ENCODE measurements around the gene ARHGAP19.
"Not testable (repeated sequence)": the region's sequence is repeated elsewhere in the genome, so short reads cannot be mapped to it uniquely, and the experiment has no call there.

Gene ARHGAP19

GRCh38 chr10:97279121-97279815, 13.2 kb downstream of the ARHGAP19 start:
- no peak for DNase-seq (ENCODE audit: low read depth in 2 of 2)

- DNase-seq (ENCODE audit: low read depth in 2 of 2): no peak
Observed at GRCh38 chr10:97278491-97278989, 13.9 kb downstream of the ARHGAP19 start.

- DNase-seq (ENCODE audit: low read depth in 2 of 2): no peak
Observed at GRCh38 chr10:97277551-97277950, 14.9 kb downstream of the ARHGAP19 start.

GRCh38 chr10:97274828-97275227, 17.6 kb downstream of the ARHGAP19 start:
- DNase-seq (ENCODE audit: low read depth in 2 of 2): no peak

- no peak for DNase-seq (ENCODE audit: low read depth in 2 of 2)
Observed at GRCh38 chr10:97273700-97274099, 18.7 kb downstream of the ARHGAP19 start.

GRCh38 chr10:97270523-97271154, 21.8 kb downstream of the ARHGAP19 start:
- no peak for DNase-seq (ENCODE audit: low read depth in 2 of 2)

- DNase-seq (ENCODE audit: low read depth in 2 of 2): no peak
Observed at GRCh38 chr10:97267671-97268070, 24.8 kb downstream of the ARHGAP19 start.

GRCh38 chr10:97265095-97265494, 27.3 kb downstream of the ARHGAP19 start:
- not testable (repeated sequence) for DNase-seq (ENCODE audit: low read depth in 2 of 2)

GRCh38 chr10:97263971-97264370, 28.5 kb downstream of the ARHGAP19 start:
- DNase-seq (ENCODE audit: low read depth in 2 of 2): no peak

- DNase-seq (ENCODE audit: low read depth in 2 of 2): no peak
Observed at GRCh38 chr10:97261656-97262055, 30.8 kb downstream of the ARHGAP19 start.

- no peak for DNase-seq (ENCODE audit: low read depth in 2 of 2)
Observed at GRCh38 chr10:97261183-97261582, 31.3 kb downstream of the ARHGAP19 start.

- no peak for DNase-seq (ENCODE audit: low read depth in 2 of 2)
Observed at GRCh38 chr10:97259119-97259518, 33.3 kb downstream of the ARHGAP19 start.

GRCh38 chr10:97256356-97256755, 36.1 kb downstream of the ARHGAP19 start:
- DNase-seq (ENCODE audit: low read depth in 2 of 2): no peak

GRCh38 chr10:97255512-97256293, 36.7 kb downstream of the ARHGAP19 start:
- DNase-seq (ENCODE audit: low read depth in 2 of 2): no peak

- DNase-seq (ENCODE audit: low read depth in 2 of 2): no peak
Observed at GRCh38 chr10:97254694-97255093, 37.7 kb downstream of the ARHGAP19 start.

- no peak for DNase-seq (ENCODE audit: low read depth in 2 of 2)
Observed at GRCh38 chr10:97250952-97251351, 41.5 kb downstream of the ARHGAP19 start.

GRCh38 chr10:97243836-97244235, 48.6 kb downstream of the ARHGAP19 start:
- no peak for DNase-seq (ENCODE audit: low read depth in 2 of 2)

- DNase-seq (ENCODE audit: low read depth in 2 of 2): no peak
Observed at GRCh38 chr10:97238855-97239254, 53.6 kb downstream of the ARHGAP19 start.

GRCh38 chr10:97235353-97235752, 57.1 kb downstream of the ARHGAP19 start:
- no peak for DNase-seq (ENCODE audit: low read depth in 2 of 2)

GRCh38 chr10:97234400-97234799, 58.0 kb downstream of the ARHGAP19 start:
- no peak for DNase-seq (ENCODE audit: low read depth in 2 of 2)

GRCh38 chr10:97230146-97230545, 62.3 kb downstream of the ARHGAP19 start:
- DNase-seq (ENCODE audit: low read depth in 2 of 2): no peak

GRCh38 chr10:97229322-97230015, 63.0 kb downstream of the ARHGAP19 start:
- DNase-seq (ENCODE audit: low read depth in 2 of 2): no peak

Data from stimulated activated CD8-positive, alpha-beta memory T cell treated with anti-CD3 and anti-CD28 coated beads, Interleukin-2, amount 100 ng/mL, for 48 hours (primary cell).